Natural killer cell treated with Interleukin-12 subunit alpha and Interleukin-12 subunit beta and Interleukin-15 and Interleukin-18, amount 100 ng/mL, for 72 hours (primary cell): ENCODE data around the gene SLC9A8. TPM values are rescaled to one million over a fixed set of nuclear protein-coding genes. Genes with fewer than 3 reads are reported as not detected.

Experiments
- ATAC-seq, 2 donors: fragments of 150-1000 bp; cut with Tn5 transposase in 1 of 2; sonication (Bioruptor Pico), chemical (Tn5 transposase) in 1 of 2; 2 replicates each; pipeline ENCODE4 v1.10.0; 2021
- DNase-seq: peaks from one replicate; pipeline ENCODE4 v3.0.0; 2022; ENCODE audit warnings: low spot score
- H3K27ac Mint-ChIP-seq, 2 donors: 1 replicate in 1 of 2; 2 replicates in 1 of 2; pipeline ENCODE4 v1.8.0; 2022; ENCODE audit warnings: mixed read lengths in 2 of 2, mild to moderate bottlenecking in 1 of 2, moderate library complexity in 1 of 2
- H3K27me3 Mint-ChIP-seq, 2 donors: 1 replicate in 1 of 2; 2 replicates in 1 of 2; pipeline ENCODE4 v1.8.0; 2022; ENCODE audit warnings: mixed read lengths in 2 of 2
- H3K36me3 Mint-ChIP-seq: one replicate; pipeline ENCODE4 v1.8.0; 2022; ENCODE audit warnings: mixed read lengths
- H3K4me1 Mint-ChIP-seq, 2 donors: 1 replicate in 1 of 2; 2 replicates in 1 of 2; pipeline ENCODE4 v1.8.0; 2022; ENCODE audit warnings: low read depth in 2 of 2, mixed read lengths in 2 of 2, mild to moderate bottlenecking in 1 of 2
- H3K4me3 Mint-ChIP-seq: one replicate; pipeline ENCODE4 v1.8.0; 2022; ENCODE audit warnings: mixed read lengths
- H3K9me3 Mint-ChIP-seq: 2 replicates; pipeline ENCODE4 v1.8.0; 2022; ENCODE audit warnings: mixed read lengths
- total RNA-seq, 2 donors: library from RNA; stranded (reverse); gene quantifications; one replicate each; pipeline ENCODE4 v1.2.3, GENCODE V29; 2022

The SLC9A8 gene
- total RNA-seq, 2 donors from 2014 or later: 22.0 to 27.6 TPM

- Mint-ChIP-seq H3K27ac (no peak overlapping the region), H3K27me3 (no peaks in the 10 kb centered on the region), H3K4me3 (no peak overlapping the region), H3K9me3 (no peaks in the 10 kb centered on the region), H3K4me1 (peaks cover 4 to 15% of the 10 kb centered on the region in 2 donors), H3K36me3 (peaks cover 13% of the 10 kb centered on the region)
- DNase-seq (peak; percentile 58), ATAC-seq (no peak)
These were observed 57.6 kb downstream of the SLC9A8 start for GRCh38 chr20:49870261-49870660.

GRCh38 chr20:49871391-49871948 is 58.8 kb downstream of the SLC9A8 start:
- H3K4me1 Mint-ChIP-seq: peaks cover 4 to 14% of the 10 kb centered on the region in 2 donors
- ATAC-seq (no peak), DNase-seq (peak; percentile 13)
- no peak overlapping the region for H3K27ac Mint-ChIP-seq
- H3K9me3 Mint-ChIP-seq: no peaks in the 10 kb centered on the region
- H3K4me3 Mint-ChIP-seq: no peak overlapping the region
- peaks cover 12% of the 10 kb centered on the region for H3K36me3 Mint-ChIP-seq
- no peaks in the 10 kb centered on the region for H3K27me3 Mint-ChIP-seq

GRCh38 chr20:49872056-49872455 is 59.4 kb downstream of the SLC9A8 start:
- H3K36me3 Mint-ChIP-seq: peaks cover 6% of the 10 kb centered on the region

GRCh38 chr20:49874696-49875095 is 62.1 kb downstream of the SLC9A8 start:
- DNase-seq (no peak), ATAC-seq (no peak)
- Mint-ChIP-seq H3K9me3 (no peaks in the 10 kb centered on the region), H3K27ac (no peak overlapping the region), H3K36me3 (no peaks in the 10 kb centered on the region), H3K27me3 (no peaks in the 10 kb centered on the region), H3K4me1 (peaks cover 0 to 4% of the 10 kb centered on the region in 2 donors), H3K4me3 (no peak overlapping the region)

More at GRCh38 chr20:49872056-49872455, 59.4 kb downstream of the SLC9A8 start:
- DNase-seq (no peak), ATAC-seq (no peak)
- Mint-ChIP-seq H3K27ac (no peak overlapping the region), H3K4me1 (peaks cover 4 to 8% of the 10 kb centered on the region in 2 donors), H3K27me3 (no peaks in the 10 kb centered on the region), H3K4me3 (no peak overlapping the region), H3K9me3 (no peaks in the 10 kb centered on the region)

GRCh38 chr20:49877386-49877921 is 64.8 kb downstream of the SLC9A8 start:
- peaks cover 0 to 4% of the 10 kb centered on the region in 2 donors for H3K4me1 Mint-ChIP-seq
- no peak for ATAC-seq
- DNase-seq: no peak
- peaks cover 4% of the 10 kb centered on the region for H3K36me3 Mint-ChIP-seq
- no peak overlapping the region for H3K4me3 Mint-ChIP-seq
- no peak overlapping the region for H3K27ac Mint-ChIP-seq
- H3K27me3 Mint-ChIP-seq: no peaks in the 10 kb centered on the region
- no peaks in the 10 kb centered on the region for H3K9me3 Mint-ChIP-seq

GRCh38 chr20:49878977-49879376 is 66.3 kb downstream of the SLC9A8 start:
- H3K4me3 Mint-ChIP-seq: no peak overlapping the region
- H3K27me3 Mint-ChIP-seq: no peaks in the 10 kb centered on the region
- DNase-seq (no peak), ATAC-seq (no peak)
- H3K4me1 Mint-ChIP-seq: peaks cover 0 to 5% of the 10 kb centered on the region in 2 donors
- no peaks in the 10 kb centered on the region for H3K9me3 Mint-ChIP-seq
- H3K27ac Mint-ChIP-seq: no peak overlapping the region
- H3K36me3 Mint-ChIP-seq: peaks cover 5% of the 10 kb centered on the region

GRCh38 chr20:49880177-49880576 is 67.5 kb downstream of the SLC9A8 start:
- no peak for DNase-seq
- H3K27ac Mint-ChIP-seq: no peak overlapping the region
- no peak overlapping the region for H3K4me3 Mint-ChIP-seq
- H3K9me3 Mint-ChIP-seq: no peaks in the 10 kb centered on the region
- H3K4me1 Mint-ChIP-seq: peaks cover 0 to 5% of the 10 kb centered on the region in 2 donors
- peaks cover 5% of the 10 kb centered on the region for H3K36me3 Mint-ChIP-seq
- no peak for ATAC-seq
- H3K27me3 Mint-ChIP-seq: no peaks in the 10 kb centered on the region

- peak overlapping the region in 1 of 2 donors; percentile 12 for H3K27ac Mint-ChIP-seq
- H3K36me3 Mint-ChIP-seq: peaks cover 5% of the 10 kb centered on the region
These were observed 68.3 kb downstream of the SLC9A8 start for GRCh38 chr20:49880724-49881445.

GRCh38 chr20:49882171-49882970 is 69.7 kb downstream of the SLC9A8 start:
- no peak overlapping the region for H3K4me3 Mint-ChIP-seq
- ATAC-seq: no peak
- H3K36me3 Mint-ChIP-seq: peaks cover 5% of the 10 kb centered on the region
- peaks cover 0 to 5% of the 10 kb centered on the region in 2 donors for H3K4me1 Mint-ChIP-seq
- DNase-seq: peak; percentile 44
- H3K9me3 Mint-ChIP-seq: no peaks in the 10 kb centered on the region
- no peaks in the 10 kb centered on the region for H3K27me3 Mint-ChIP-seq
- no peak overlapping the region for H3K27ac Mint-ChIP-seq

More at GRCh38 chr20:49880724-49881445, 68.3 kb downstream of the SLC9A8 start:
- DNase-seq: no peak
- Mint-ChIP-seq H3K4me1 (peaks cover 0 to 5% of the 10 kb centered on the region in 2 donors), H3K4me3 (no peak overlapping the region), H3K9me3 (no peaks in the 10 kb centered on the region), H3K27me3 (no peaks in the 10 kb centered on the region)
- ATAC-seq: no peak

- Mint-ChIP-seq H3K4me1 (peaks cover 2 to 9% of the 10 kb centered on the region in 2 donors), H3K27me3 (no peaks in the 10 kb centered on the region), H3K27ac (no peak overlapping the region), H3K9me3 (no peaks in the 10 kb centered on the region), H3K4me3 (no peak overlapping the region), H3K36me3 (peaks cover 5% of the 10 kb centered on the region)
- DNase-seq (peak; percentile 29), ATAC-seq (no peak)
These were observed 70.7 kb downstream of the SLC9A8 start for GRCh38 chr20:49883246-49883802.

- peak overlapping the region in 1 of 2 donors; percentile 63 for H3K27ac Mint-ChIP-seq
- no peaks in the 10 kb centered on the region for H3K9me3 Mint-ChIP-seq
- H3K4me1 Mint-ChIP-seq: peaks cover 12% of the 10 kb centered on the region in 2 donors
- peak; percentile 1 for DNase-seq
- no peaks in the 10 kb centered on the region for H3K27me3 Mint-ChIP-seq
- ATAC-seq: no peak
- H3K4me3 Mint-ChIP-seq: no peak overlapping the region
- peaks cover 5% of the 10 kb centered on the region for H3K36me3 Mint-ChIP-seq
These were observed 73.1 kb downstream of the SLC9A8 start for GRCh38 chr20:49885558-49886332.

GRCh38 chr20:49886571-49887213 is 74.1 kb downstream of the SLC9A8 start:
- Mint-ChIP-seq H3K4me3 (no peak overlapping the region), H3K4me1 (peaks cover 12% of the 10 kb centered on the region in 2 donors), H3K9me3 (no peaks in the 10 kb centered on the region), H3K27me3 (no peaks in the 10 kb centered on the region), H3K36me3 (peaks cover 5% of the 10 kb centered on the region), H3K27ac (peak overlapping the region in 1 of 2 donors; percentile 63)
- ATAC-seq (no peak), DNase-seq (peak; percentile 44)
